Right atrium auricular region (tissue), 2 donors: ENCODE measurements around the gene ACTG1. TPM values are rescaled to one million over a fixed set of nuclear protein-coding genes. Genes with fewer than 3 reads are reported as not detected.

ENCODE experiments used
- DNase-seq: peaks from one replicate; pipeline ENCODE4 v3.0.0-alpha.2; 2019; ENCODE audit warnings: low spot score
- H3K27ac ChIP-seq, 2 donors: fragments of 200-600 bp; sonication (generic); 1 replicate in 1 of 2; 2 replicates in 1 of 2; pipeline ENCODE4 v1.5.1; 2016 to 2019
- H3K27me3 ChIP-seq, 2 donors: fragments of 200-600 bp; sonication (generic); one replicate each; pipeline versions ENCODE4 v1.5.1 to v1.6.0; 2017 to 2019
- H3K36me3 ChIP-seq: fragments of 200-600 bp; sonication (generic); one replicate; pipeline ENCODE4 v1.5.1; 2016
- H3K4me1 ChIP-seq, 2 donors: fragments of 200-600 bp; sonication (generic); one replicate each; pipeline versions ENCODE4 v1.5.1 to v1.6.0; 2017 to 2019
- H3K4me3 ChIP-seq, 2 donors: fragments of 200-600 bp; sonication (generic); 1 replicate in 1 of 2; 2 replicates in 1 of 2; pipeline ENCODE4 v1.5.1; 2017 to 2019; ENCODE audit warnings: mild to moderate bottlenecking in 1 of 2, moderate library complexity in 1 of 2
- H3K9me3 ChIP-seq, 2 donors: fragments of 200-600 bp; sonication (generic); one replicate each; pipeline ENCODE4 v1.5.1; 2019
- CTCF ChIP-seq, 2 donors: fragments of 200-600 bp; sonication (generic); IDR thresholded peaks; one replicate each; pipeline ENCODE4 v1.5.1; 2019; ENCODE audit warnings: antibody characterized with exemption in 2 of 2
- total RNA-seq, 2 donors: library from RNA; depleted of rRNA; stranded (reverse); fragments of >200 nt; gene quantifications; one replicate each; pipeline ENCODE4 v1.1.0, GENCODE V29; 2016

Gene ACTG1
- total RNA-seq, 2 donors from 2014 or later, result 1,076 to 1,610 TPM

GRCh38 chr17:81492202-81492601 lies 20.4 kb downstream of the ACTG1 start:
- DNase-seq, result no peak
- no peaks in the 10 kb centered on the region for H3K27me3 ChIP-seq
- TF ChIP-seq CTCF (IDR thresholded peaks at IDR 0.05), result no peak
- no peak overlapping the region for H3K27ac ChIP-seq
- no peaks in the 10 kb centered on the region for H3K9me3 ChIP-seq
- peaks cover 0 to 26% of the 10 kb centered on the region in 2 donors for H3K4me1 ChIP-seq
- H3K4me3 ChIP-seq, result no peak overlapping the region
- no peaks in the 10 kb centered on the region for H3K36me3 ChIP-seq

GRCh38 chr17:81491761-81492160 lies 20.8 kb downstream of the ACTG1 start:
- Histone ChIP-seq H3K27ac (no peak overlapping the region), H3K4me1 (peaks cover 0 to 26% of the 10 kb centered on the region in 2 donors), H3K4me3 (no peak overlapping the region), H3K36me3 (no peaks in the 10 kb centered on the region), H3K9me3 (no peaks in the 10 kb centered on the region), H3K27me3 (no peaks in the 10 kb centered on the region)
- no peak for DNase-seq
- TF ChIP-seq CTCF (IDR thresholded peaks at IDR 0.05), result no peak

GRCh38 chr17:81491181-81491581 lies 21.4 kb downstream of the ACTG1 start:
- DNase-seq, result no peak
- Histone ChIP-seq H3K4me3 (no peak overlapping the region), H3K4me1 (peaks cover 0 to 26% of the 10 kb centered on the region in 2 donors), H3K27me3 (no peaks in the 10 kb centered on the region), H3K9me3 (no peaks in the 10 kb centered on the region), H3K36me3 (no peaks in the 10 kb centered on the region), H3K27ac (no peak overlapping the region)
- TF ChIP-seq CTCF (IDR thresholded peaks at IDR 0.05), result no peak

GRCh38 chr17:81489998-81490992 lies 22.3 kb downstream of the ACTG1 start:
- Histone ChIP-seq H3K4me3 (no peak overlapping the region), H3K27me3 (no peaks in the 10 kb centered on the region), H3K36me3 (no peaks in the 10 kb centered on the region), H3K4me1 (peaks cover 0 to 26% of the 10 kb centered on the region in 2 donors), H3K9me3 (no peaks in the 10 kb centered on the region), H3K27ac (no peak overlapping the region)
- DNase-seq, result no peak
- no peak for TF ChIP-seq CTCF (IDR thresholded peaks at IDR 0.05)

- Histone ChIP-seq H3K36me3 (no peaks in the 10 kb centered on the region), H3K4me1 (peaks cover 0 to 34% of the 10 kb centered on the region in 2 donors), H3K9me3 (no peaks in the 10 kb centered on the region), H3K4me3 (peak overlapping the region in 1 of 2 donors; percentile 74), H3K27me3 (no peaks in the 10 kb centered on the region), H3K27ac (no peak overlapping the region)
- no peak for TF ChIP-seq CTCF (IDR thresholded peaks at IDR 0.05)
- DNase-seq, result no peak
These were observed 23.3 kb downstream of the ACTG1 start for GRCh38 chr17:81489012-81489997.
